T47D (cell line): Measurements from ENCODE around the gene SPATA45.
"Not testable (repeated sequence)": the region's sequence is repeated elsewhere in the genome, so short reads cannot be mapped to it uniquely, and the experiment has no call there.

Source experiments
- DNase-seq, 2 experiments: peaks; one replicate each; pipeline versions ENCODE4 v3.0.0 to v3.0.0-alpha.2; 2011 to 2012; ENCODE audit warnings: low read depth in 1 of 2, low spot score in 1 of 2
- JUND ChIP-seq: IDR thresholded peaks from 2 replicates; pipeline ENCODE4 v1.6.1; 2012; ENCODE audit warnings: low read depth
- in situ Hi-C: cut with HindIII; loops from 2 replicates; pipeline ENCODE4 v1.10.0; 2016; ENCODE audit warnings: low sequenced_read_pairs, low pct_unique_long_range_greater_than_20kb

The SPATA45 gene

GRCh38 chr1:212847549-212847948 lies at the start of gene SPATA45:
SPATA45 (minus strand) TSS chr1:212847649; CDS start chr1:212836149, 11,500 bp downstream.
- in situ Hi-C loops: no loop called here
- no peak for TF ChIP-seq JUND

GRCh38 chr1:212892108-212892507 lies 44.7 kb upstream of the SPATA45 start:
- DNase-seq: no peak
- in situ Hi-C loops: no loop called here
- TF ChIP-seq JUND: no peak

More at GRCh38 chr1:212847549-212847948, at the start of gene SPATA45:
- DNase-seq: no peak

GRCh38 chr1:212884592-212884991 lies 37.1 kb upstream of the SPATA45 start:
- peak in 1 of 2 experiments; percentile 55 for DNase-seq
- TF ChIP-seq JUND: no peak
- in situ Hi-C loops: no loop called here

- no peak for DNase-seq
- in situ Hi-C loops: no loop called here
- TF ChIP-seq JUND: no peak
These were observed 32.7 kb upstream of the SPATA45 start for GRCh38 chr1:212879947-212880690.

- no peak for TF ChIP-seq JUND
- no peak for DNase-seq
- in situ Hi-C loops: no loop called here
These were observed 31.0 kb upstream of the SPATA45 start for GRCh38 chr1:212878418-212878817.

- no peak for DNase-seq
- TF ChIP-seq JUND: no peak
- in situ Hi-C loops: no loop called here
These were observed 26.1 kb upstream of the SPATA45 start for GRCh38 chr1:212873518-212873917.

- in situ Hi-C loops: no loop called here
- no peak for DNase-seq
- TF ChIP-seq JUND: no peak
These were observed 24.5 kb upstream of the SPATA45 start for GRCh38 chr1:212871976-212872375.

- no peak for TF ChIP-seq JUND
- in situ Hi-C loops: no loop called here
- no peak for DNase-seq
These were observed 19.7 kb upstream of the SPATA45 start for GRCh38 chr1:212867192-212867591.

- DNase-seq: no peak
- no peak for TF ChIP-seq JUND
- in situ Hi-C loops: no loop called here
These were observed 16.8 kb upstream of the SPATA45 start for GRCh38 chr1:212864201-212864600.

- DNase-seq, in situ Hi-C loops: not testable (repeated sequence)
These were observed 15.9 kb upstream of the SPATA45 start for GRCh38 chr1:212863345-212863744.

GRCh38 chr1:212862111-212862690 lies 14.8 kb upstream of the SPATA45 start:
- no peak for TF ChIP-seq JUND
- DNase-seq: no peak
- in situ Hi-C loops: no loop called here

- TF ChIP-seq JUND: no peak
- in situ Hi-C loops: no loop called here
- DNase-seq: no peak
These were observed 13.5 kb upstream of the SPATA45 start for GRCh38 chr1:212860713-212861581.
